ENCODE data around the gene BTBD8. TPM values are rescaled to one million over a fixed set of nuclear protein-coding genes. Genes with fewer than 3 reads are reported as not detected.

Gene BTBD8
- total and polyA plus RNA-seq, 2 experiments from 2014 or later: 2.9 to 4.1 TPM

- no peak for TF ChIP-seq ZNF462 (CRISPR knock-in tag; IDR thresholded peaks at IDR 0.05)
- TF ChIP-seq JUNB (IDR thresholded peaks at IDR 0.05; ENCODE audit: unreplicated experiment): no peak
- TF ChIP-seq ETS1 (IDR thresholded peaks at IDR 0.05): no peak
- TF ChIP-seq ZNF114 (CRISPR knock-in tag; IDR thresholded peaks at IDR 0.05): no peak
Measured at GRCh38 chr1:92184632-92185031, 104.5 kb downstream of the BTBD8 start (continued).

- Histone ChIP-seq H3F3A (replicated peaks; ENCODE audit: low read depth) (no peaks in the 10 kb centered on the region), H3K27ac (ENCODE audit: low read depth) (no peak overlapping the region), H3K36me3 (ENCODE audit: insufficient read depth) (no peaks in the 10 kb centered on the region), H3K79me2 (replicated peaks; ENCODE audit: insufficient read depth) (no peaks in the 10 kb centered on the region), H2AFZ (no peak overlapping the region), H4K20me1 (replicated peaks; ENCODE audit: insufficient read depth) (no peaks in the 10 kb centered on the region), H3K4me2 (no peak overlapping the region), H3K4me1 (ENCODE audit: insufficient read depth) (peaks cover 11% of the 10 kb centered on the region; the same call in 1 of the 2 replicates), H3K27me3 (ENCODE audit: insufficient read depth) (no peaks in the 10 kb centered on the region), H3K9me2 (ENCODE audit: insufficient read depth) (no peaks in the 10 kb centered on the region), H3K4me3 (no peak overlapping the region)
- H3K9me3 Mint-ChIP-seq: no peaks in the 10 kb centered on the region
- no peak for TF ChIP-seq CTCF (conservative IDR thresholded peaks at IDR 0.05; ENCODE audit: low read depth in 2 of 2)
- no peak for TF ChIP-seq EZH2 (IDR thresholded peaks at IDR 0.05; ENCODE audit: low read depth, unreplicated experiment)
- no peak for TF ChIP-seq NANOG (IDR thresholded peaks at IDR 0.05; ENCODE audit: borderline replicate concordance)
- TF ChIP-seq ETS1 (IDR thresholded peaks at IDR 0.05): no peak
- TF ChIP-seq POLR2AphosphoS5 (IDR thresholded peaks at IDR 0.05; ENCODE audit: low read depth): no peak
- no peak for TF ChIP-seq ZNF114 (CRISPR knock-in tag; IDR thresholded peaks at IDR 0.05)
- peaks cover 21% of the 10 kb centered on the region for H3K4me1 Mint-ChIP-seq
- H3K27ac Mint-ChIP-seq: no peak overlapping the region
- no peaks in the 10 kb centered on the region for H3K27me3 Mint-ChIP-seq (ENCODE audit: insufficient read depth, low read depth, poor library complexity)
- DNase-seq (ENCODE audit: low spot score) (no peak), ATAC-seq (no peak)
- H3K4me3 Mint-ChIP-seq: no peak overlapping the region
- H3K36me3 Mint-ChIP-seq (ENCODE audit: low read depth): no peaks in the 10 kb centered on the region
Measured at GRCh38 chr1:92186081-92186480, 105.9 kb downstream of the BTBD8 start.
